Muscle of leg (tissue), 11 donors: ENCODE results near the gene SPATA16. TPM values are rescaled to one million over a fixed set of nuclear protein-coding genes. Genes with fewer than 3 reads are reported as not detected.

ENCODE experiments used
- DNase-seq: peaks from one replicate; pipeline ENCODE4 v3.0.0; 2013
- H3K27ac ChIP-seq: one replicate; pipeline ENCODE4 v1.5.1; 2013; ENCODE audit warnings: mild to moderate bottlenecking, low read length, control low read depth
- H3K27me3 ChIP-seq: one replicate; pipeline ENCODE4 v1.6.1; 2013; ENCODE audit warnings: low read length; ENCODE audit not compliant: control insufficient read depth, insufficient read depth
- H3K36me3 ChIP-seq: one replicate; pipeline ENCODE4 v1.6.1; 2013; ENCODE audit warnings: low read length; ENCODE audit not compliant: control insufficient read depth, insufficient read depth
- H3K4me1 ChIP-seq: one replicate; pipeline ENCODE4 v1.6.1; 2013; ENCODE audit warnings: low read length; ENCODE audit not compliant: control insufficient read depth, insufficient read depth
- H3K4me3 ChIP-seq: one replicate; pipeline ENCODE4 v1.5.1; 2013; ENCODE audit warnings: low read length, control low read depth
- H3K9me3 ChIP-seq: replicated peaks from 2 replicates; pipeline ENCODE4 v1.6.1; 2013; ENCODE audit warnings: low read depth, low read length; ENCODE audit not compliant: control insufficient read depth
- WGBS: methylation state at CpG from one replicate; pipeline ENCODE4 v1.1.5; 2013; ENCODE audit warnings: missing lambda C conversion rate; ENCODE audit not compliant: insufficient coverage; 5-methylcytosine and 5-hydroxymethylcytosine counted together
- polyA plus RNA-seq, 8 donors: library from polyadenylated mRNA; unstranded; fragments of 120-200 nt; gene quantifications; one replicate each; pipeline versions ENCODE4 v1.2.1 to v1.2.3, GENCODE V29; 2013; ENCODE audit warnings: inconsistent platforms in 1 of 8, low replicate concordance in 1 of 8; ENCODE audit not compliant: insufficient read length in 8 of 8, insufficient read depth in 1 of 8
- total RNA-seq: library from RNA; stranded (reverse); fragments of 120-200 nt; gene quantifications from one replicate; pipeline ENCODE4 v1.2.4, GENCODE V29; 2013

SPATA16 gene
- total and polyA plus RNA-seq, 9 donors, result not detected

GRCh38 chr3:172987273-172987672 lies 153.8 kb downstream of the SPATA16 start:
- Histone ChIP-seq H3K36me3 (no peaks in the 10 kb centered on the region), H3K9me3 (no peaks in the 10 kb centered on the region), H3K27ac (no peak overlapping the region), H3K4me1 (no peaks in the 10 kb centered on the region), H3K27me3 (no peaks in the 10 kb centered on the region), H3K4me3 (no peak overlapping the region)
- WGBS, result 33% methylated on average over 1 of the region's 3 CpGs
- DNase-seq, result no peak

DNA sequence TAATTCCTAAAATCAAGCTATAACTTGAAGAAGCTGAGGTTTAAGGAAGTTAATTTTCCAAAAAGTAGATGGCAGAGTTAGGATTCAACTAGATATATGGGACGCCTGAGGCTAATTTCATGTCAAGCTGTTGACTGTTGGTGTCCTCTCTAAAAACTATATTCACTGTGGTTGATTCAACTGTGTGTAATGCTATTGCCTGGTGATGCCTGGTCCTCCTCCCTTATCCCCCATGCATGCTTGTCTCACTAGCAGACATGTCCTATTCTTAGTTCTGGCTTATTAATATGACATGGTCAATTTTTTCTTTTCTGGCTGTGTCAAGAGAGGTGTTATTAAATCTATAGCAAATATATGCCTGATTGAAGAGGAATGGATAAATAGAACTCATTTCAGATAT lies 156.1 kb downstream of the SPATA16 start:
- H3K4me1 ChIP-seq, result no peaks in the 10 kb centered on the region
- no peaks in the 10 kb centered on the region for H3K36me3 ChIP-seq
- H3K4me3 ChIP-seq, result no peak overlapping the region
- no peak for DNase-seq
- H3K27me3 ChIP-seq, result no peaks in the 10 kb centered on the region
- H3K27ac ChIP-seq, result no peak overlapping the region
- no peaks in the 10 kb centered on the region for H3K9me3 ChIP-seq
- no CpG with 5 or more reads among the region's 1 CpG for WGBS

DNA sequence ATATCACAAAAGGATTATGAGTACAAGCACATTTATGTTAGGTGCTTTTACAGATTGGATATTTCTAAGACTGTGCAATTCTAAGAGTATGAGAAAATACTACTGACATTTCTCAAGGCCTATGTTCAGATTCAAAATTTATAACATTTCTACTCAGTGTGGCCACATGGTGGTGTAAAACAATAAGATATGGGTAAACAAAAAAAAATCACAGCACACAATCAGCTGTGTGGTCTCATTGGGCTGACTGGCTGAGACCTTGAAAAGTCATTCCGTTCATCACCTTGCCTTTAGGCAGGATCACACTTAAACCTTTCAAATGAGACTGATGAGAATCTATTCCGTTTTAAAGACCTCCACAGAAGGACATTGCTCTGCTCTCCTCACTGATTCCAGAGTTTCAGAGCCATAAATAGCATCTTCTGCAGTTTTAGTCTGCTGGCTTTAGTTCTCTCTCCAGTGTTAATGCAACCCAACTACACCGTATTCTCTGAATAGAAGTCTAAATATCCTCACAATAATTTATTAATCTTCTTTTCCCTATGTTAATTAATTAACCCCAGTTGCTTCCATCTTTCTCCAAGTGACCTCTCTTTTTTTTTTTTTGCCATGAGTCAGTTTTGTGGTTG lies 158.2 kb downstream of the SPATA16 start:
- Histone ChIP-seq H3K4me1 (no peaks in the 10 kb centered on the region), H3K36me3 (no peaks in the 10 kb centered on the region), H3K4me3 (no peak overlapping the region), H3K9me3 (no peaks in the 10 kb centered on the region), H3K27ac (no peak overlapping the region), H3K27me3 (no peaks in the 10 kb centered on the region)
- peak; percentile 7 for DNase-seq
- 40% methylated on average over 2 of the region's 3 CpGs for WGBS

DNA sequence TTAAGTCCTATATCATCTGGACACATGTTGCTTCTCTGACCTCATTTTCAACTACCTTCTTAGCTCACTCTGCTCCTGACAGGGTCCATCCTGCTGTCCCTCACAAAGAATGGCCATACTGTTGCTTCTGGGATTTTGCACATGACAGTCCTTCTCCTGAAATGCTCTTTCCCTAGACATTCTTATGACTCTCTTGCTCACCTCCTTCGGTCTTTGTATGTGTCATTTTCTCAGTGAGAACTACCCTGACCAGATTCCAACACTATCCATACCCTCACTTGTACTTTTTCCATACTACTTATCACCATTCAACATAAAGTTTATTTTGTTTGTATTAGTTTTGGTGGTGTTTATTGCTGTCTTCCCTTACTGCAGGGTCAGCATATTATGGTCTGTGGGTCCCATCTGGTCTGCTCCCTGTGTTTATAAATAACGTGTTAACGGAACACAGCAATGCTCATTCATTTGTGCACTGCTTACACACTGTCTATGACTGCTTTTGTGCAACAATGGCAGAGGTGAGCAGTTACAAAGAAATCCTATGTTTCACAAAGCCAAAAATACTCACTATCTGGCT lies 159.5 kb downstream of the SPATA16 start:
- no peaks in the 10 kb centered on the region for H3K36me3 ChIP-seq
- WGBS, result 80% methylated on average over 1 of the region's 3 CpGs
- no peak overlapping the region for H3K4me3 ChIP-seq
- no peaks in the 10 kb centered on the region for H3K4me1 ChIP-seq
- DNase-seq, result no peak
- no peaks in the 10 kb centered on the region for H3K9me3 ChIP-seq
- H3K27me3 ChIP-seq, result no peaks in the 10 kb centered on the region
- H3K27ac ChIP-seq, result no peak overlapping the region

DNA sequence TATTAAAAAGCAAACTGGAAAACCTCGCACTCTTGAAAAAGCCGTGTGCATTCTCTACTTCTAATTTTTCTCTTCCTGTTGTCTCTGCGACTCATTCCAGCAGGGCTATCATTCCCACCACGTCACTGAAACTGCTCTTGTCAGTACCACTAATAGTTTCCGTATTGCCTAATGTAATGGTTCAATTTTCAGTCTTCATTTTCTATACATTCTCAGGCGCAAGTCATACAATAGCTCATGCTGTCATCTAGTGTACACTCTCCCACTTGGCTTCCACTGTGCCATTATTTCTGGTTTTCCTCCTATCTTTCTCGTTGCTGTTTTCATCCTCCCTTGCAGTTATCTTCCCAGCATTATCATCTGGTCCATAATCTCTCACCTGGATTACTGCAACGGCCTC lies 160.2 kb downstream of the SPATA16 start:
- WGBS, result 74% methylated on average over 8 of the region's 8 CpGs

GRCh38 chr3:172977696-172978095 lies 163.3 kb downstream of the SPATA16 start:
- H3K9me3 ChIP-seq, result no peaks in the 10 kb centered on the region
- H3K27me3 ChIP-seq, result no peaks in the 10 kb centered on the region
- no peaks in the 10 kb centered on the region for H3K4me1 ChIP-seq
- no peaks in the 10 kb centered on the region for H3K36me3 ChIP-seq
- no CpG with 5 or more reads among the region's 1 CpG for WGBS
- no peak overlapping the region for H3K4me3 ChIP-seq
- H3K27ac ChIP-seq, result no peak overlapping the region
- no peak for DNase-seq

More for the DNA sequence above, 160.2 kb downstream of the SPATA16 start:
- Histone ChIP-seq H3K36me3 (no peaks in the 10 kb centered on the region), H3K27ac (no peak overlapping the region), H3K4me1 (no peaks in the 10 kb centered on the region), H3K9me3 (no peaks in the 10 kb centered on the region), H3K4me3 (no peak overlapping the region), H3K27me3 (no peaks in the 10 kb centered on the region)
- peak; percentile 8 for DNase-seq

DNA sequence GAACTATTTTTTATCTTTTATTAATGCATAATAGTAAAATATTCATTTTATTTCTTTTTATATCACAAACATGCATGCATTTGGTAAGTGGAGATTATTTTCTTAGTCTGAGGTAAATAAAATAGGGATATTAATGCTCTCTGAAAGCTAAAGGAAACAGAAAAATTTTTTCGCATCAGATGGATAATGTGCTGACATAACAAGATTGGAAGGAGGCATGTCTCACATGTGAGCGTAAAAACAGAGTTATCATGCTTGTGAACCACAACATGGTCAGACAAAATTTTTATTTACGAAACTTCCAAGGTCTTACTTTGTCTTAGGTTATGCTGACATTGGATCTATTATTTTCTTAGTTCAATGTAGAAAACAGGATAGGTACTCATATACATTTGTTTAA lies 166.1 kb downstream of the SPATA16 start:
- no CpG with 5 or more reads among the region's 3 CpGs for WGBS
- DNase-seq, result no peak
- no peaks in the 10 kb centered on the region for H3K9me3 ChIP-seq
- no peaks in the 10 kb centered on the region for H3K36me3 ChIP-seq
- no peaks in the 10 kb centered on the region for H3K27me3 ChIP-seq
- H3K4me3 ChIP-seq, result no peak overlapping the region
- H3K4me1 ChIP-seq, result no peaks in the 10 kb centered on the region
- H3K27ac ChIP-seq, result no peak overlapping the region

DNA sequence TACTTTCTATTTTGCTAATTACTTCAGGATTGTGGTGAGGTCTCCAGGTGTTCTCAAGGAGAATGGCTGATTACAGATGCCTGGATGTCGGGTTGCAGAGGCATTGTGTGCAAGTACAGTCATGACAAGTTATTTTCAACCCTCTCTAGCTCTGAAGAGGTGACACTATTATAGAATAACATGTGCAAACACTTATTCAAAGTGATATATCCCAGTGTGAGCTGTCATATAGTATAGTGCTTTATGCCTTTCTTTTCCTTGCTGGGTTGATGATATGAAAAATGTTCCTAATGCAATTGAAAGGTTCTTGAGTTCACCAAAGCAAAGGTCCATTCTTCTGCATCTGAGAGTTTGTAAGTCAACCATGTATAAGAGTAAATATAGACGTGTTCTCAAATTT lies 167.2 kb downstream of the SPATA16 start:
- no peaks in the 10 kb centered on the region for H3K27me3 ChIP-seq

GRCh38 chr3:172972717-172973116 lies 168.3 kb downstream of the SPATA16 start:
- Histone ChIP-seq H3K9me3 (no peaks in the 10 kb centered on the region), H3K4me1 (no peaks in the 10 kb centered on the region), H3K27me3 (no peaks in the 10 kb centered on the region), H3K36me3 (no peaks in the 10 kb centered on the region), H3K27ac (no peak overlapping the region), H3K4me3 (no peak overlapping the region)
- DNase-seq, result no peak
- WGBS, result 96% methylated on average over 4 of the region's 5 CpGs

More for the DNA sequence above, 167.2 kb downstream of the SPATA16 start:
- Histone ChIP-seq H3K4me3 (no peak overlapping the region), H3K4me1 (no peaks in the 10 kb centered on the region), H3K27ac (no peak overlapping the region), H3K9me3 (no peaks in the 10 kb centered on the region), H3K36me3 (no peaks in the 10 kb centered on the region)
- DNase-seq, result no peak
- no CpG with 5 or more reads among the region's 2 CpGs for WGBS

DNA sequence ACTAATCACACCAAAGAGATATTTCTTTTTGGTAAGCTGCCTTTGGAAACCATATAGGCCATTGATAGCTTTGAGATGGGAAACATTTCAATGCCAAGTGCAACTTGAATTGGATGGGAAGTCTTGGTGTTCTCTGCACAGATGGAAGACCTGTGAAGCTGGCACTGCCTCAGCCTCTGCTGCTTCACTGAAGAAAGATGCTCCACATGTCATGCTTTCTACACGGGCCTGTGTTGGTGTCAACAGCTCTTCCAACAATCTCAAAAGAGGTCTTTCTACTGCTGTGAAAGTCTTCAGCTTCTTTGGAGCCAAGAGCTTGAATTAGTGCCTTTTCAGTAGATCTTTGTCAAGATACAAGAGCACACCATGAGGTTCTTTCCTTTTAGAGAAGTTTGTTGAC lies 169.0 kb downstream of the SPATA16 start:
- H3K27me3 ChIP-seq, result no peaks in the 10 kb centered on the region
- WGBS, result 100% methylated on average over 1 of the region's 1 CpG
- DNase-seq, result no peak
- H3K4me1 ChIP-seq, result no peaks in the 10 kb centered on the region
- no peak overlapping the region for H3K4me3 ChIP-seq
- no peaks in the 10 kb centered on the region for H3K36me3 ChIP-seq
- no peak overlapping the region for H3K27ac ChIP-seq
- no peaks in the 10 kb centered on the region for H3K9me3 ChIP-seq

- WGBS, result 75% methylated on average over 1 of the region's 2 CpGs
Measured at GRCh38 chr3:172968646-172969045, 172.4 kb downstream of the SPATA16 start.

More at GRCh38 chr3:172968646-172969045, 172.4 kb downstream of the SPATA16 start:
- Histone ChIP-seq H3K27ac (no peak overlapping the region), H3K4me3 (no peak overlapping the region), H3K4me1 (no peaks in the 10 kb centered on the region), H3K36me3 (no peaks in the 10 kb centered on the region), H3K27me3 (no peaks in the 10 kb centered on the region), H3K9me3 (no peaks in the 10 kb centered on the region)
- DNase-seq, result no peak
